Tibial artery (tissue), 4 donors: ENCODE measurements around the gene HAPLN2.

Experiments
- DNase-seq, 2 donors: peaks; one replicate each; pipeline ENCODE4 v3.0.0-alpha.2; 2019
- H3K27ac ChIP-seq, 2 donors: fragments of 200-600 bp; sonication (generic) in 1 of 2; 1 replicate in 1 of 2; 2 replicates in 1 of 2; pipeline ENCODE4 v1.5.1; 2018 to 2019; ENCODE audit warnings: mild to moderate bottlenecking in 1 of 2
- H3K27me3 ChIP-seq, 2 donors: fragments of 200-600 bp; sonication (generic) in 1 of 2; one replicate each; pipeline versions ENCODE4 v1.5.1 to v1.6.0; 2016 to 2019
- H3K36me3 ChIP-seq, 3 donors: fragments of 200-600 bp; sonication (generic) in 2 of 3; one replicate each; pipeline ENCODE4 v1.5.1; 2016 to 2019; ENCODE audit warnings: mild to moderate bottlenecking in 2 of 3
- H3K4me1 ChIP-seq, 4 donors: fragments of 200-600 bp; sonication (generic) in 2 of 4; 1 replicate in 3 of 4; 2 replicates in 1 of 4; pipeline ENCODE4 v1.5.1; 2016 to 2019
- H3K4me3 ChIP-seq, 2 donors: fragments of 200-600 bp; sonication (generic) in 1 of 2; 1 replicate in 1 of 2; 2 replicates in 1 of 2; pipeline ENCODE4 v1.5.1; 2018 to 2019; ENCODE audit warnings: mild to moderate bottlenecking in 2 of 2
- H3K9me3 ChIP-seq, 3 donors: fragments of 200-600 bp; sonication (generic) in 1 of 3; one replicate each; pipeline ENCODE4 v1.5.1; 2016 to 2019
- intact Hi-C: fragments of 100-400 bp; cut with DNase I; formaldehyde crosslinking; loops from one replicate; pipeline ENCODE4 v1.15.0; 2023; ENCODE audit warnings: low total_unique reads
- TF ChIP-seq, protein P1 (sequence below), 2 experiments: fragments of 200-600 bp in 1 of 2; fragments of 450-650 bp in 1 of 2; IDR thresholded peaks; one replicate each; pipeline ENCODE4 v1.5.1; 2017 to 2019; ENCODE audit warnings: antibody characterized with exemption in 2 of 2, mild to moderate bottlenecking in 1 of 2, moderate library complexity in 1 of 2

Gene HAPLN2

DNA sequence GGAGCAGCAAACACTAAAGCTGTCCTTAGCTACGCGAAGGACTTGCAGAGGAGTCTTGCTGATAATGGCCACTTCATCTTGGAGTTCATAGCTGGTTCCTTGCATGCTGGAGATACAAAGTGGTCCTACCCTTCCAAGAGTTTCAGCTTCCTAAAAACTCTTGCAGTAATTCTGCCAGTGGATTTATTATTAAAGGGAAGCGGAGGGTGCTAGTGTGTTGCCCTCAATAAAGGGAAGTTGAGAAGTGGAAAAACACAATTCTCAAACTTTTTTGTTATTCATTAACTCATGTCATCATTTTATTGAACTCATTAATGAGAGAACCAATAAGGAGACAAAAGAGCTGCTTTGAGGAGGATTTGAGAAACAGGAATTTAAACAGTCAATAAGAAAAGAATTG lies 6.5 kb upstream of the HAPLN2 start:
- H3K4me3 ChIP-seq = no peak overlapping the region
- intact Hi-C loops = no loop called here
- no peak overlapping the region for H3K27ac ChIP-seq
- no peak for DNase-seq
- H3K4me1 ChIP-seq = peaks cover 0 to 37% (median 20%) of the 10 kb centered on the region in 4 donors
- H3K36me3 ChIP-seq = no peaks in the 10 kb centered on the region
- TF ChIP-seq, protein P1, sequence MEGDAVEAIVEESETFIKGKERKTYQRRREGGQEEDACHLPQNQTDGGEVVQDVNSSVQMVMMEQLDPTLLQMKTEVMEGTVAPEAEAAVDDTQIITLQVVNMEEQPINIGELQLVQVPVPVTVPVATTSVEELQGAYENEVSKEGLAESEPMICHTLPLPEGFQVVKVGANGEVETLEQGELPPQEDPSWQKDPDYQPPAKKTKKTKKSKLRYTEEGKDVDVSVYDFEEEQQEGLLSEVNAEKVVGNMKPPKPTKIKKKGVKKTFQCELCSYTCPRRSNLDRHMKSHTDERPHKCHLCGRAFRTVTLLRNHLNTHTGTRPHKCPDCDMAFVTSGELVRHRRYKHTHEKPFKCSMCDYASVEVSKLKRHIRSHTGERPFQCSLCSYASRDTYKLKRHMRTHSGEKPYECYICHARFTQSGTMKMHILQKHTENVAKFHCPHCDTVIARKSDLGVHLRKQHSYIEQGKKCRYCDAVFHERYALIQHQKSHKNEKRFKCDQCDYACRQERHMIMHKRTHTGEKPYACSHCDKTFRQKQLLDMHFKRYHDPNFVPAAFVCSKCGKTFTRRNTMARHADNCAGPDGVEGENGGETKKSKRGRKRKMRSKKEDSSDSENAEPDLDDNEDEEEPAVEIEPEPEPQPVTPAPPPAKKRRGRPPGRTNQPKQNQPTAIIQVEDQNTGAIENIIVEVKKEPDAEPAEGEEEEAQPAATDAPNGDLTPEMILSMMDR (IDR thresholded peaks at IDR 0.05) = no peak
- no peaks in the 10 kb centered on the region for H3K9me3 ChIP-seq
- no peaks in the 10 kb centered on the region for H3K27me3 ChIP-seq

DNA sequence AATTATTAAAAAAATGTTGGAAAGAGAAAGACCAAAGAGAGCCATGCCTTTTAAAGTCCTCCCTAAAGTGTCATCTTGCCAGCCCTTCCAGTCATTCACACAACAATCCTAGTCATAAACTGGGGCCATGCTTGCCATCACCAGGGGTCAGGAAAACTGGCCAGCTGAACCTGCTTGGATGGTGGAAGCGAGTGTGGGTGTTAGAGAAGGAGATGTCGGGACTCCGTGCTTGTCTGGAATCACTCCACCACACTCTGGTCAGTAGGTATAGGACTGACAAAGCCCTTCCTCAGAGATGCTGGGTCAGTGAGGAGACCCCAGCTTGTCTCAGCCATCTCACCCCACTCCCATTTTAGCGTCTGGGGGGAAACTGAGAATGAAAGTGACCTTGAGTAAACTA lies 3.3 kb upstream of the HAPLN2 start:
- intact Hi-C loops = no loop called here
- H3K27me3 ChIP-seq = no peaks in the 10 kb centered on the region
- no peaks in the 10 kb centered on the region for H3K9me3 ChIP-seq
- H3K27ac ChIP-seq = peak overlapping the region; percentile 74 to 79
- peaks cover 0 to 31% (median 20%) of the 10 kb centered on the region in 4 donors for H3K4me1 ChIP-seq
- TF ChIP-seq, protein P1 (IDR thresholded peaks at IDR 0.05) = no peak
- no peaks in the 10 kb centered on the region for H3K36me3 ChIP-seq
- peak in 1 of 2 donors; percentile 73 for DNase-seq
- H3K4me3 ChIP-seq = peak overlapping the region; percentile 4 to 32

DNA sequence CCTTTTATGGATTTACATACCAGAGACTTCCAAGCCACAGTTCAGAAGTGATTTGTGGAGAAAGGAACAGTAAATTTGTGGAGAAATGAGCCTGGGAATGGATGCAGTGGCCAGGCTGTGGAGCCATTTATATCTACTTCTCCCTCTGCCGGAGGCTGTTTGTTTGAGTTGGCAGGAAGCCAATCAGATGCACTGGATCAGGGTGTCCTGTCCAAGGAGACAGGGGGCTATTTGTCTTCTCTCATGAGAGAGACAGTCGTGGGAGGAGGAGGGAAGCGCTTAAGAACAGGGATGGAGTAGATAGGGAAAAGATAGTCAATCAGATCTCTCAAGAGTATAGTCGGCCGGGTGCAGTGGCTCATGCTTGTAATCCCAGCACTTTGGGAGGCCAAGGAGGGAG lies 2.8 kb upstream of the HAPLN2 start:
- intact Hi-C loops = no loop called here
- no peaks in the 10 kb centered on the region for H3K36me3 ChIP-seq
- peak overlapping the region; percentile 74 to 79 for H3K27ac ChIP-seq
- H3K4me1 ChIP-seq = peaks cover 0 to 31% (median 20%) of the 10 kb centered on the region in 4 donors
- no peaks in the 10 kb centered on the region for H3K9me3 ChIP-seq
- peak overlapping the region; percentile 4 to 32 for H3K4me3 ChIP-seq
- DNase-seq = peak in 1 of 2 donors; percentile 76
- TF ChIP-seq, protein P1 (IDR thresholded peaks at IDR 0.05) = no peak
- H3K27me3 ChIP-seq = no peaks in the 10 kb centered on the region

DNA sequence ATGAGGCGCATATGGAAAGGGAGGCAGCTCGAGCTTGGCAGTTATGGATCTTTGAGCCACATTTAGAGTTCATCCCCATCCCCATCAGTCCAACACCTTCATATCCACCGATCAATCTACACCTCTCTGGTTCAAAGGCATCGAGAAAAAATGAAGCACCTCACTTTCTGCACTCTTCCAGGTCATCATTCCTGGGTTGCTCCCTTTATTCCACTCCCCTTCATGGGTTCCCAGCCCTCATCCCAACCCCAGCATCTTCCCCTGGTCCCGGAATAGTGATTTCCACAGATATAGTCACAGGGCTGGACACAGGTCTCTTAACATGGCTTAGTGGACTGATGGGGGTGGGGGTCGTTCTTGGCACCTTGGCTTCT lies 354 bp downstream of the HAPLN2 start:
- H3K27ac ChIP-seq = no peak overlapping the region
- no peaks in the 10 kb centered on the region for H3K36me3 ChIP-seq
- TF ChIP-seq, protein P1 (IDR thresholded peaks at IDR 0.05) = no peak
- H3K4me3 ChIP-seq = no peak overlapping the region
- H3K27me3 ChIP-seq = peaks cover 0 to 15% of the 10 kb centered on the region in 2 donors
- DNase-seq = no peak
- H3K9me3 ChIP-seq = no peaks in the 10 kb centered on the region
- H3K4me1 ChIP-seq = peaks cover 0 to 36% (median 29%) of the 10 kb centered on the region in 4 donors
- intact Hi-C loops = no loop called here

DNA sequence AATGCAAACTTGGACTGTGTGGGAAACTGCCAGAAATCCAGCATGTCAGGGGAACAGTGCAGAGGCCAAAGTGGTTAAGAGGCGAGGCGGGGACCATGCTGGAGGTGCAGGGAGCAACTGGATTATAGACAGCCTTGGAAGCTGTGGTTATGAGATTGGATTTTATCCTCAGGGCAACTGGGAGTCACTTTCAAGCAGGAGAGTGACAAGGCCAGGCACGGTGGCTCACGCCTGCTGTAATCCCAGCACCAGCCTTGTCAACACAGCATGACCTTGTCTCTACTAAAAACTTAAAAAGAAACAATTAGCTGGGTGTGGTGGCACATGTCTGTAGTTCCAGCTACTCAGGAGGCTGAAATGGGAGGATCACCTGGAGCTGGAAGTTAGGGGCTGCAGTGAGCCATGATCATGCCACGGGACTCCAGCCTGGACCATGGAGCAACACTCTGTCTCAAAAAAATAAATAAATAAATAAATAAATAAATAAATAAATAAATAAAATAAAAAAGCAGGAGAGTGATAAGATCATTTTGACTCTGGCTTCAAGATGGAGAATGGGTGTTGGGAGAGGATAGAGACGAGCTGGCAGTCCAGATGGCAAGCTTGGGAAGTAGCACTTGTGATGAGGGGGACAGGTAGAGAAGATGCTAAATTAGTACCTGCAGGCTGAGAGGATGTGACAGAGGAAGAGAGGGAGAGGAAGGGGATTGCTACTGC lies 3.5 kb downstream of the HAPLN2 start:
- Histone ChIP-seq H3K36me3 (no peaks in the 10 kb centered on the region), H3K9me3 (no peaks in the 10 kb centered on the region), H3K27ac (no peak overlapping the region), H3K4me3 (no peak overlapping the region), H3K4me1 (peaks cover 0 to 29% (median 21%) of the 10 kb centered on the region in 4 donors), H3K27me3 (peaks cover 0 to 46% of the 10 kb centered on the region in 2 donors)
- DNase-seq = no peak
- TF ChIP-seq, protein P1 (IDR thresholded peaks at IDR 0.05) = no peak
- intact Hi-C loops = loop anchor here (5.0 kb wide), 1 partner anchor 50 kb away; no protein-coding TSS in a partner anchor
